NCI-H526 (cell line): ENCODE results near the gene OSBPL7.
"Not testable (repeated sequence)": the region's sequence is repeated elsewhere in the genome, so short reads cannot be mapped to it uniquely, and the experiment has no call there.

Experiments
- DNase-seq, 2 experiments: peaks; one replicate each; lab custom pipeline; 2025; lab: John Stamatoyannopoulos, UW

The OSBPL7 gene

DNA sequence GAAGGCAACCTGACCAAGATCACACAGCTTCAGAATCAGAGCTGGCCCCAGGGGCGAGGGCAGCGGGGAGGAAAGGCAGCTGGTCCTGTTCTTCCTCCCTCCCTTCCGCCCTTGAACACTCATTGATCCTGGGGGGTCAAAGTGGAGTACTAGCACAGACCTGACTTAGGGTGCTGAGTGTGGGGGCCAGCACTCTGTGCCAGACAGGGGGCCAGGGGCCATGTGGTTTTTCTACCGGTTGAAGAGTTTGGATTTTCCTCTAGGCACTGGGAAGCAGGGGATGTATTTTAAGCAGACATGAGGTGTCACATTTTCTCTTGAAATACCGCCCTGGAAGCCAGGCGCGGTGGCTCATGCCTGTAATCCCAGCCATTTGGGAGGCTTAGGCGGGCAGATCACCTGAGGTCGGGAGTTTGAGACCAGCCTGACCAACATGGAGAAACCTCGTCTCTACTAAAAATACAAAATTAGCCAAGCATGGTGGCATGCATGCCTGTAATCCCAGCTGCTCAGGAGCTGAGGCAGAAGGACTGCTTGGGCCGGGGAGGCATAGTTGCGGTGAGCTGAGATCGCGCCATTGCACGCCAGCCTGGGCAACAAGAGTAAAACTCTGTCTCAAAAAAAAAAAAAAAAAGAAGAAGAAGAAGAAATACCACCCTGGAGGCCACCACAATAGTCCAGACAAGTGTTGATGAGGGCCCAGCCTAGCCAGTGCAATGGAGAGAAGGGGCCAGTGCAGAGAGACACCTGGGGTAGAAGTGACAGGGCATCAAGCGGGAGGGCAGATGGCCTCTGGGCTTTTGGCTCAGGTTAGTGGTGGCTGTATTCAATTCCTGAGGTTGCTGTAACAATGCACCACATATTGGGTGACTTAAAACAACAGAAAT, 15.3 kb downstream of the OSBPL7 start:
- DNase-seq: no peak

DNA sequence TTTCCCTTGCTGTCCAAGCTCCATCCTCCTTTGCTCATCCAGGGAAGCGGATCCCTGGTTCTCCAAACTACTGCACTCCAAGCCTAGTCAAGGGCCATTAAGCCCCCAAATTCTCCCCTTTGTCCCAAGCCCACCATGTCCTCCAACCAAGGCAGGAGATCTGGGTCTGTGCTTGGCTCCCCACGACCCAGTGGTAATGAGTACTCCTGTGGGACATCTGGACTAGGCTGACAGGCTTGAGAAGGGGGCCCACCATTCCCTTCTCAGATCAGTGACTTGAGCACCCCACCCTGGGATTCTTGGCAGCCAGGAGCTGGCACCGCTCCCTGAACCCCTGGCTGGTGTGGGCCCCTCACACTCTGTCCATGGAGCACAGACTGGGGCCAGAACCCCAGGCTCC, 17.1 kb downstream of the OSBPL7 start:
- no peak for DNase-seq

DNA sequence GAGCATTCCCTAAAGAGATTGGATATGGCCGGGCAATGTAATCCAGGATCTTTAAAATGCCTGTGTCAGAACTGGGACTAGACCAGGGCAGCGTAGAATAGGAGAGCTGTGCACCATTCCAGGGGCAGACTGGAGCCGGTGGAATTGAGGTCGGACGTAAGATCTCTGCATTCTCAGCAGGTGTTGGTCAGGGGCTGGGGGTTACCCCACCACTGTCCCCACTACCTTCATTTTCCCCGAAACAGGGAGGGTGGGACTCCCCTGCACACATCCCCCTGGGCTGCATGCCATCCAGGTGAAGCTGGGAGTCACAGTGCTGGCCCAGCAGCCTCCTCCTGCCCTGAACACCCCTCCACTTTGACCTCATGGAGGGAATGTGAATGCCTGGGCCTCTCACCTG, 17.8 kb downstream of the OSBPL7 start:
- DNase-seq: no peak

DNA sequence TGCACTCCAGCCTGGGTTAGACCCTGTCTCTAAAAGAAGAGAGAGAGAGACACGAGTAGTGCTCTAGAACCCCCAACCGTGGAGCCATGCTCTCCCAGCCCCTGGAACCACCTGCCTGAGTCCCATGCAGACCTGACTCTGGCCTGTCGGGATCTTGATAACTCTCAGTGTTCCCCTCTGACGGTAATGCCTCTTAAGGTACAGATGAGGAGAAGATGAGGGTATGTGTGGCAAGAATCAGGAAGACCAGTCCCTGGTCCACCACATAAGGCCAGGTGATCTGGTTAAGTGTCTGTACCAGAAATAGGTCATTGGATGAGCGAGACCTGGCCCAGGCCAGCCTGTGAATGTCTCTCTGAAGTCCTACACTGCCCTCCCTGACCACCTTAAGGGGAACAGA, 18.4 kb downstream of the OSBPL7 start:
- no peak for DNase-seq

DNA sequence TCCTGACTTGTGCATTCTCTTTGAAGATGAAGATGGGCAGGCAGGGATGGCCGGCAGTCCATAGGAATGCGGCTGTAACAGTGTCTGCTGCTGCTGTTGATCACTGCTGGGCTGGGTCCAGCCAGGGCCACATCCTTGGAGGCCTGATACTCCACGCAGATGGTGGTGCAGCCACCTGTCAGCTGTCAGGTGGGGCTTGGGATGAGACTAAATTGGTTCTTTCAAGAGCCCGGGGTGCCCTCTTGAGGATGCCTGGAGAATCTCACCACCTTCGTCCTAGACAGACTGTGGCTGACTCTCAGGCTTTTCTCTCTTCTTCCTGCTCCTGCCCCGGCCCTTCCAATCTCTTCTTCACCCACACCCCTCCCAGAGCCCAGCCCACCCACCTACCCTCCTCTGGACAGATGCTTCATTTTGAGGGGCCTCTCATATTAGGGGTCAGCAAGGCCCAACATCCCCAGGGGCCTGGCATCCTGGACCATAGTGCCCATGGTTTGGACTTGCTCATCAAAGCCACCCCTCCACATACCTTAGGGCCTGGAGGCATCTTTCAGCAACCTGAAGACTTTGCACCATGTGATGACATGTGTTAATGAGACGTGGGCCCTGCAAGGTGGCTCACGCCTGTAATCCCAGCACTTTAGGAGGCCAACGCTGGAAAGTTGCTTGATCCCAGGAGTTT, 19.1 kb downstream of the OSBPL7 start:
- peak; percentile 76 to 91 for DNase-seq

DNA sequence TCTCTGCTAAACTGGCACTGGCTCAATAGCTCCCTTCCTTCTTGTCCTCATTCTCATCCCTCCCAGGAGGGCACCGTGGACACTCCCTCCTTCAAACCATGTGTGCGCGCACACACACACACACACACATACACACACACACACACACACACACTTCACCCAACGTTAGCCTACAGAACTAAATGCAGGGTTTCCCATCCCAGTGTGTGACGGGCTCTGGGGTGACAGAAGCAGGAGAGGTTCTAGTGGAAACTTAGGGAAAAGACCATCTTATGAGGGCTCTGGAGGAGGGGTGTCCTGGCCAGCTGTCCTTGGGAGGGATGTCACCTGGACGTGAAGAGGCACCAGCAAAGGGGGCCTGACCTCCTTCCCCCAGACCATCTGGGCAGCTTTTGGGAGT, 19.7 kb downstream of the OSBPL7 start:
- DNase-seq: no peak

DNA sequence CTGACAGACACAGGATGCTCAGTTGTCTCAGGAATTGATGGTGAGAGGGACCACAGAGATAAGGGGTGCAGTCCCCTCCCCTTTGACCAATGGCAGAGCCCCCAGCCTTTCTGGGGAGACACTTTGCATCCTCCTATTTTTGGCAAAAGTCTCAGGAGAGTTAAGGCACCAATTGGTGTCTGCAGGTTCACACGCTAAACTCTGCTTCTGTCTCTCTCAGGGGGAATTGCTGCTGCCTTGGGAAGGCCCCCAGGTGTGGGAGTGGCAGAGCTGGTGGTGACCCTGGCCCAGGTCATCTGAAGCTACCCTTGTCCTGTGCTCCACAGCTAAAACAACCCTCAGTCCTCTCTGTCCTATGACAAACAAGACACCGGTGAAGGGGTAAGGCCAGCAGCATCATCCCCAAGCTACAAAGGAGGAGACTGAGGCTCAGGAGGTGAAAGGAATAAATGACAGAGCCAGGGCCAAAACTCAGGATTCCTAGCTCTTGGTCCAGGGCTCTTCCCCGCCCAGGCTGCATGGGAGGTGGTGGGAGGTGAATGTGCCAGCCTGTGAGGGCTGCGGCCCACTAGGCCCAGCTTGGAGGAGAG, 20.3 kb downstream of the OSBPL7 start:
- no peak for DNase-seq

DNA sequence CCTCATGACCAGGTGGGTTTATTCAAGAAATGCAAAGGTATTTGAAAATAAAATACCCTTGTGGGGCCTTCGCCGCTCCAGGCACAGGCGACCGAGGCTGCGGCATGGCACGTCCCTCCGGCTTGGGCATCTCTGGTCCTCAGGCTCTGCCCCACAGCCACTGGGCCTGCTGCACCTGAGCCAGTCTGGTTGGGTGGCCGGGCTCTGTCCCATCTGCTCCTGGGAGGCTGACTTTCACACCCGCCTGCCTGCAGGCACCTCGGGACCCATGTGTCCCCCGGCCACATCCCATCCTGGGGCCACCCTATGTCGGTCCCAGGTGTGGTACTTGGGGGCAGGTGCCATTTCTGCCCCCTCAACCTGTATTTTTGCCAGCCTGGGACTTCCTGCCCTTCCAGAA, 20.9 kb downstream of the OSBPL7 start:
- no peak for DNase-seq

DNA sequence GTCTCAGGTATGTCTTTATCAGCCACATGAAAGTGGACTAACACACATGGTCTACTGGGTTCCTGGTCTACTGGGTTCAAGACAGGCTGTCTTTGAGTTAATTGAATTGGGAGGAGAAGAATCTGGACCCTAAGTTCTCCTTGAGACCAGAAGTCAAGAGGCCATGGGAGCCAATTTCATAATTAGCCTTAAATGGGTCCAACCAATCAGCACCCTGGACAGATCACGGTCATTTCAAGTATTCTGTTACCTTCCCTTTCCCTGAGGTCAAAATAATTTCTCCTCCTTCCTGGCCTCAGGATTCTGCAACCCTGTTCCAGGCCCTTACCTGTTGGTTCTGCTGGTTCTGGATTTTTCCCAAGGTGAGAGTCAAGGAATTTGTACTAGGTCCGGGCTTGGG, 23.8 kb downstream of the OSBPL7 start:
- DNase-seq: no peak

DNA sequence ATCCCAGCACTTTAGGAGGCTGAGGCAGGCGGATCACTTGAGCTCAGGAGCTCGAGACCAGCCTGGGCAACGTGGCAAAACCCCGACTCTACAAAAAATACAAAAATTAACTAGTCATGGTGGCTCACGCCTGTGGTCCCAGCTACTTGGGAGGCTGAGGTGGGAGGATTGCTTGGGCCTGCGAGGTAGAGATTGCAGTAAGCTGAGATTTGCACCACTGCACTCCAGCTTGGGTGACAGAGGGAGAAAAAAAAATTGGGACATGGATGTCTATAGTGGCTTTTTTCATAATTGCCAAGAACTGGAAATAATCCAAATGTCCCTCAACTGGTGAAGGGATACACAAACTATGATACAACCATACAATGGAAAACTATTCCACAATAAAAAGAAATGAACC, 28.6 kb downstream of the OSBPL7 start:
- no peak for DNase-seq

DNA sequence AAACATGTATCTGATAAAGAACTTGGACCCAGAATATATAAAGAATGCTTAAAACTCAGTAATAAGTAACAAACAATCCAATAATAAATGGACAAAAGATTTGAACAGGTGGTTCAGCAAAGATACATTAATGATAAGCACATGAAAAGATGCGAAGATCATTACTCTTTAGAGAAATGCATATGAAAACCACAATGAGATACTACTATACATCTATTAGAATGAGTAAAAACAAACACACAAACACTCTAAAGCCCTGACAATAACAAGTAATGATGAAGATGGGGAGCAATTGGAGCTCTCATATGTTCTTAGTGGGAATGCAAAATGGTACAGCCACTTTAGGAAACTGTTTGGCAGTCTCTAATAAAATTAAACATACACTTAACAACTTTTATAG, 29.1 kb downstream of the OSBPL7 start:
- DNase-seq: no peak

DNA sequence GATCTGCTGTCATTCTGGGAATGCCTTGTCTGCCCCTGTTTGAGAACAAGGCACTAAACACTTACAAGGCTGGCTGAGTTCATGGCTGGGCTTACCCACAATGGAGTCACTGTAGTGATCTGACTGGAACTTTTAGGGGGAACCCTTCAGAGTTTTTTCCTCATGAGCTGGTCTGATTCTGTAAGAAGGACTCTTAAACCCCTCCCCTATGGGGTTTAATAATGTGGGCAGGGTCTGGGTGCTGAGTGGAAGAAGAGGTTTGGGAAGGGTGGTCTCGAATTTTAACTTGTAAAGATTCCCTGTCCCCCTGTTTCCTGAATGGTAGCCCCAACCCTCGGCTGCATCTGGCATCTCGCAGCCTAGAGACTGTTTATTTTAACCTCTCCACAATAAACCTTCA, 30.6 kb downstream of the OSBPL7 start:
- no peak for DNase-seq

DNA sequence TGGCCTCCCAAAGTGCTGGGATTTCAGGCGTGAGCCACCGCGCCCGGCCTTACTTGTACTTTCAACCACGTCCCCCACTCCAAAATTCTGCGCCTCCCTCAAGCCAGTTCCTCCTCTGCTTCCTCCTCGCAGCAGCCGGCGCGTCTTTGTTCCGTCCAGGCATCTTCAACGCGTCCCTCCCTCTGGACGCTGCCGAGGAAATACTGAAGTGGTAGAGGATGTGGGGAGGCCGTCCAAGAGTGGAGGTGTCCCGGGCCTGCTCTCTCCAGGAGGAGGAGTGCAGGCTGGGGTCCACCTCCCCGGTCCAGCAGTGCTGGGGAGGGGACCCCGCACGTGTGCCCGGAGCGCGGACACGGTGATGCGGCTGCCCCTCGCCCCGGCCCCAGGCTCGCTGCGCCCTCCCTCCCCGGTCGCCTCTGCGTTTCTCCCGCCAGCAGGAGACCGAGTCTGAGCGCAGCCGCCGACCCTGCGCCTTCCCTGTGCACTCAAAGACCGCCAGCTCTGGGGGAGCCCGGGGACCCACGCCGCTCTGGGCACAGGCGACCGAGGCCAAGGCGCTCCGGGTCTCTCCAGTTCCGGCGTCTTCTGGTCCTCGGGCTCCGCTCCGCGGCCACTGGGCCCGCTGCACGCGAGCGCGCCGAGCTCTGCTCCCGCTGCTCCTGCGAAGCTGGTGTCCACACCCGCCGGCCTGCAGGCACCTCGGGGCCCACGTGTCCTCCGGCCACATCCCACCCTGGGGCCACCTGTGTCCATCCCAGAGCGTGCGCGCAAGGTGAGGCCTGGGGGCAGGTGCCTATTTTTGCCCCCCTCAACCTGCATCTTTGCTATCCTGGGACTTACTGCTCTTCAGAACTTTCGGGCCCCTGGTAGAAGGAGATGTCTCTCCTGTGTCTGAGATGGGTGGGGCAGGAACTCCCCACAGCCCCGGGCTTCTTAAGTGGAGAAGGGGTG, 31.7 kb downstream of the OSBPL7 start:
- peak; percentile 49 to 89 for DNase-seq

DNA sequence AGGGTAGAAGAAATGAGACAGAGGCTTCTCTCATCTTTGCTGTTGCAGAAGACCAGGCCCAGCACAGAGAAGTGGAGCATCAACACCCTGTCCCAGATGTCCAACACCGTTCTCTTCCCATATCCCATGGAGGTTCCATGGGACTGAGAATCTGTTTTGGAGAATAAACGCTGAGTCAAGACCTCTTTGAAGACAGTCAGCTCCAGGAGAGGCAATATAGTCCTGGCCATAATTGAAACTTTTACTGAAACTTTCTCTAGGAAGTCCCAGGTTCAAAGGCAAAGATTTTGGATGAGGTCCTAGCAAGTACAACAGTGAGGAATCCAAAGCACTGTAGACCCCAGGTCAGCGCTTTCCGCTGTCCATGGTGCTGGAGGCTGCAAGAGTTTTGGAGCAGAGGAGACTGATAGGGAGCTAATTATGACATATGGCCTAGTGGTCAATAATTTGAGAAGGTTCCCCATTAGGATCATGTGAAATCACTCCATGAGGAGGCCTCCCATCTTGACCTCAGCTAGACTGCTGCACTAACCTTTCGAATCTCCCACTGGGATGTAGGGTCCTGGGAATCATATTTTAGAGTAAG, 36.0 kb downstream of the OSBPL7 start:
- no peak for DNase-seq

DNA sequence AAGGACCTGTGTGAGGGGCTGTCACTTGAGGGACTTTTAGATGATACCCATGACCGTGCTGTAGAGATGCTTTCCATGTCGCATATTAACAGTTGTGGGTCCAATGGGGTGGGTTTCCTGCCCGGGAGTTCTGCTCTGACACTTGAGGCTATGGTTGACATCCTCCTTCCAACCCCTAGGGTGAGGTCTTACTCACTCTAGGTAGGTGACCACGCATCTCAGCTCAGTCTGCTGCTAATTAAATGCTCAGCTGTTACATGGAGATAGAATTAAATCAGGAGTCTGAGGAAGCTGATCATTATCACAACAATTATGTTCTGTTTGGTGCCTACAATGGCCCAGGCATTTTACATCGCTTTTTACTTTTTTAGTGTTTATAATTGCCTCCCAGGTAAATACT, 40.2 kb downstream of the OSBPL7 start:
- DNase-seq: no peak

DNA sequence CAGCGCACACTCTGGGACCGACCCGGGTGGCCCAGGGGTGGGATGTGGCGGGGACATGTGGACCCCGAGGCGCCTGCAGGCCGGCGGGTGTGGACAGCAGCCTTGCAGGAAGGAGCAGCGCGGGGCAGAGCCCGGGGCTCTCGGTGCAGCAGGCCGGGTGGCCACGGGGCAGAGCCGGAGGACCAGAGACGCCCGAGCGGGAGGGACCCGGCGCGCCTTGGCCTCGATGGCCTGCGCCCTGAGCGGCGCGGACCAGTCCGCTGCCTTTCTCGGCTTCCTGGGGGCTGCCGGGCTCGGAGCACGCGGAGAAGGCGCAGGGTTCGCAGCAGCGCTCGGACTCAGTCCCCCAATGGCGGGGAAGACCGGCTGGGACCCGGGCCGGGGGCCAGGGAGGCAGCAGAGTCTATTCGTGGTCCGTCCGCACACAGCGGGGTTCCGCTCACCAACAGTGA, 43.4 kb downstream of the OSBPL7 start:
- DNase-seq: no peak

DNA sequence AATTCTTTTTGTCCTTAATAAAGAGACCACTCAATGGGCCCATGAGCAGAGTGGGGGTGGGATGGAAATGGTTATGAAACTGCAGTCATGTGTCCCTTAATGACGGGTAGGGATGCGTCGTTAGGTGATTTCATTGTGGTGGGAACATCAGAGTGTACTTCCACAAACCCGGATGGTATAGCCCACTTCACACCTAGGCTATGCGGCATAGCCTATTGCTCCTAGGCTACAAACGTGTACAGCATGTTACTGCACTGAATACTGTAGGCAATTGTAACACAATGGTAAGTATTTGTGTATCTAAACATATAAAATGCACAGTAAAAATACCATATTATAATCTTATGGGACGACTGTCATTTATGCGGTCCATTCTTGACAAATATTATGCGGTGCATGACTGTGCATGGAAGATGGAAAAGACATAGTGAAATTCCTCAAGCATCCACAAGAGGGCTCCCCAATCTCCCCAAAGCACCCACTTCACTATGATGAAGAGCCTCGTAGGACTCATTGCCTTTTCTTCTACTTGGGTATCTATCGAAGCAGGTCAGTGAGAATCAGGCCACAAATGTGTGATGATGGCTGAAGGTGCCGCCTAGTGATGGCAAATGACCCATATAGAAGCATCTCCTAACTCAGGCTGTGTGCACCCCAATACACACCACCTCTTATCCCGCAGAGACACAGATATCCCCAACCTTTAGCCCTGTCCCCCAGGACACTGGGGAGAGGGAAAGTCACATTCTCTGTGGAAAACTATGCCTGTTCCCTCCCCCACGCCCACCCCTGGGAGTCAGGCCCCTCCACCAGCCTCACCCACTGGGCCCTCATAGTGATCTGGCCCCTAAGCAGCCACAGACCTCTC, 45.0 kb downstream of the OSBPL7 start:
- peak; percentile 31 to 81 for DNase-seq

DNA sequence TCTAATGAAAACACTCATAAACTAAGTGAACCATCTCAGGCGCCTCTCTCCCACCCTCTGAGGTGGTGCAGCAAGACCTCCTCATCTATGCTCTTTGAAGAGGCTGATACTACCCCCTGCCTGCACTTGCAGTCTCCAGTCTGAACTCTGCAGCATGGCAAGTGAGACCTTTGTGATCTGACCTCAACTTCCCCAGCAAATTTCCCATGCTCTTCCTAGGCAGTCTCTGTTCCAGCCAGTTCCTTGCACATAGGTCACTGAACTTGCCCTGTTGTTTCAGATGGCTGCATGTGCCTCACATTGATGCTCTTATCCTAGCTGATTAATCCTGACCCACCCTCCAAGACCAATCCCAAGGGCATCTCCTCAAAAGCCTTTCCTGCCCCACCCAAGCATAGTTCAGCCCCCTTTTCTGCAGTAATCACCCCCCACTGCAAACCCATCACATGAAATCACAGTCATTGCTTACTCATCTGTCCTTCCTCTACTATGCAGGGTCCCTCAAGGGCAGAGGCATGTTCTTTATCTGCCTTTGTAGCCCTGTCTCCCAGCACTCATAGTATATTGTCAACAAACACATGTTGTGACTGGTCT, 46.5 kb downstream of the OSBPL7 start:
- no peak for DNase-seq

DNA sequence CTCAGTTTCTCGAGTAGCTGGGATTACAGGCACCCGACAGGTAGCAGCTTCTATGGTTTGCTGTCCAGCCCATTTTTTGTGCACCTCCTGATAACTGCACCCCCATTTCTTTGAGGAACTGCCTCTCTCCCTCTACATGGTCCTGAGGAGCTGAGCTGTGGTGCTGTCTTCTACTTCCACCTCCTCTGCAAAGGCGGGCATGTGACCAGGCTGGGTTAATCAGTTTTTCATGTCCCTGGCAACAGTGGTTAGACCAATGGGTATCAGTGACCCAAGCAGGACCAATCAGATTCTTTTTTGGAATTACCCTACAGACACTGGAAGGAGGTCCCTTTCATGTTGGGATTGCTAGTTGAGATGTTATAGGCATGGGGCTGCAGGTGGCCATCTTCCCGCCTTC, 47.3 kb downstream of the OSBPL7 start:
- no peak for DNase-seq

DNA sequence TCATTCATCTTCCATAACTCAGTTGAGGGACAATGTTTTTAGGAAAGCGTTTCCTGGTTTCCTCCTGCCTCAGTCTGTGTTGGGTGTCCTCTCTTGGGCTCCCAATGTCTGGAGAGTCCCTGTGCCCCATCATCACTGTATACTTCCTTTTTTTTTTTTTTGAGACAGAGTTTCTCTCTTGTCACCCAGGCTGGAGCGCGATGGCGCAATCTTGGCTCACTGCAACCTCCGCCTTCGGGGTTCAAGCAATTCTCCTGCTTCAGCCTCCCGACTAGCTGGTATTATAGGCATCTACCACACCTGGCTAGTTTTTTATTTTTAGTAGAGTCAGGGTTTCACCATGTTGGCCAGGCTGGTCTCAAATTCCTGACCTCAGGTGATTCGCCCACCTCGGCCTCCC, 47.9 kb downstream of the OSBPL7 start:
- not testable (repeated sequence) for DNase-seq
